ENCODE results near the gene AKAP4.

Gene AKAP4

GRCh38 chrX:50168241-50168687 lies 32.5 kb downstream of the AKAP4 start:
- peaks cover 0 to 8% of the 10 kb centered on the region in 2 donors for H3K27me3 ChIP-seq (ENCODE audit: control insufficient read depth in 1 of 2, insufficient read depth in 2 of 2, low read length in 2 of 2)
- no peaks in the 10 kb centered on the region for H3K4me1 ChIP-seq (ENCODE audit: control insufficient read depth, insufficient read depth, low read length)
- no peaks in the 10 kb centered on the region for H3K36me3 ChIP-seq (ENCODE audit: control insufficient read depth in 2 of 2, insufficient read depth in 2 of 2, low read length in 2 of 2)
- H3K9me3 ChIP-seq (ENCODE audit: control insufficient read depth in 2 of 2, low read length in 2 of 2), result no peaks in the 10 kb centered on the region
- no peak overlapping the region for H3K9ac ChIP-seq (ENCODE audit: low read length in 2 of 2)
- H3K27ac ChIP-seq (ENCODE audit: low read length), result no peak overlapping the region
- no peak overlapping the region for H3K4me3 ChIP-seq (ENCODE audit: low read length in 2 of 2)

GRCh38 chrX:50167366-50167765 lies 33.4 kb downstream of the AKAP4 start:
- H3K27ac ChIP-seq (ENCODE audit: low read length), result no peak overlapping the region
- peaks cover 0 to 8% of the 10 kb centered on the region in 2 donors for H3K27me3 ChIP-seq (ENCODE audit: control insufficient read depth in 1 of 2, insufficient read depth in 2 of 2, low read length in 2 of 2)
- H3K9me3 ChIP-seq (ENCODE audit: control insufficient read depth in 2 of 2, low read length in 2 of 2), result no peaks in the 10 kb centered on the region
- no peaks in the 10 kb centered on the region for H3K36me3 ChIP-seq (ENCODE audit: control insufficient read depth in 2 of 2, insufficient read depth in 2 of 2, low read length in 2 of 2)
- H3K4me1 ChIP-seq (ENCODE audit: control insufficient read depth, insufficient read depth, low read length), result no peaks in the 10 kb centered on the region
- no peak overlapping the region for H3K9ac ChIP-seq (ENCODE audit: low read length in 2 of 2)
- no peak overlapping the region for H3K4me3 ChIP-seq (ENCODE audit: low read length in 2 of 2)

- no peaks in the 10 kb centered on the region for H3K9me3 ChIP-seq (ENCODE audit: control insufficient read depth in 2 of 2, low read length in 2 of 2)
- H3K36me3 ChIP-seq (ENCODE audit: control insufficient read depth in 2 of 2, insufficient read depth in 2 of 2, low read length in 2 of 2), result no peaks in the 10 kb centered on the region
- no peak overlapping the region for H3K27ac ChIP-seq (ENCODE audit: low read length)
- no peak overlapping the region for H3K9ac ChIP-seq (ENCODE audit: low read length in 2 of 2)
- H3K27me3 ChIP-seq (ENCODE audit: control insufficient read depth in 1 of 2, insufficient read depth in 2 of 2, low read length in 2 of 2), result peaks cover 0 to 6% of the 10 kb centered on the region in 2 donors
- no peak overlapping the region for H3K4me3 ChIP-seq (ENCODE audit: low read length in 2 of 2)
- no peaks in the 10 kb centered on the region for H3K4me1 ChIP-seq (ENCODE audit: control insufficient read depth, insufficient read depth, low read length)
These were observed 35.1 kb downstream of the AKAP4 start for GRCh38 chrX:50165727-50166126.

GRCh38 chrX:50161127-50161526 lies 39.7 kb downstream of the AKAP4 start:
- Histone ChIP-seq H3K9me3 (ENCODE audit: control insufficient read depth in 2 of 2, low read length in 2 of 2) (peaks cover 0 to 3% of the 10 kb centered on the region in 2 donors), H3K4me1 (ENCODE audit: control insufficient read depth, insufficient read depth, low read length) (no peaks in the 10 kb centered on the region), H3K9ac (ENCODE audit: low read length in 2 of 2) (no peak overlapping the region), H3K4me3 (ENCODE audit: low read length in 2 of 2) (no peak overlapping the region), H3K27me3 (ENCODE audit: control insufficient read depth in 1 of 2, insufficient read depth in 2 of 2, low read length in 2 of 2) (peaks cover 0 to 9% of the 10 kb centered on the region in 2 donors), H3K27ac (ENCODE audit: low read length) (no peak overlapping the region), H3K36me3 (ENCODE audit: control insufficient read depth in 2 of 2, insufficient read depth in 2 of 2, low read length in 2 of 2) (no peaks in the 10 kb centered on the region)

- peaks cover 0 to 12% of the 10 kb centered on the region in 2 donors for H3K27me3 ChIP-seq (ENCODE audit: control insufficient read depth in 1 of 2, insufficient read depth in 2 of 2, low read length in 2 of 2)
- H3K36me3 ChIP-seq (ENCODE audit: control insufficient read depth in 2 of 2, insufficient read depth in 2 of 2, low read length in 2 of 2), result no peaks in the 10 kb centered on the region
- H3K4me1 ChIP-seq (ENCODE audit: control insufficient read depth, insufficient read depth, low read length), result no peaks in the 10 kb centered on the region
- H3K9ac ChIP-seq (ENCODE audit: low read length in 2 of 2), result no peak overlapping the region
- H3K9me3 ChIP-seq (ENCODE audit: control insufficient read depth in 2 of 2, low read length in 2 of 2), result peaks cover 0 to 3% of the 10 kb centered on the region in 2 donors
- no peak overlapping the region for H3K4me3 ChIP-seq (ENCODE audit: low read length in 2 of 2)
- no peak overlapping the region for H3K27ac ChIP-seq (ENCODE audit: low read length)
These were observed 42.2 kb downstream of the AKAP4 start for GRCh38 chrX:50158593-50158992.

GRCh38 chrX:50157545-50158135 lies 43.2 kb downstream of the AKAP4 start:
- Histone ChIP-seq H3K27me3 (ENCODE audit: control insufficient read depth in 1 of 2, insufficient read depth in 2 of 2, low read length in 2 of 2) (peaks cover 0 to 12% of the 10 kb centered on the region in 2 donors), H3K27ac (ENCODE audit: low read length) (no peak overlapping the region), H3K4me3 (ENCODE audit: low read length in 2 of 2) (no peak overlapping the region), H3K4me1 (ENCODE audit: control insufficient read depth, insufficient read depth, low read length) (no peaks in the 10 kb centered on the region), H3K36me3 (ENCODE audit: control insufficient read depth in 2 of 2, insufficient read depth in 2 of 2, low read length in 2 of 2) (no peaks in the 10 kb centered on the region), H3K9me3 (ENCODE audit: control insufficient read depth in 2 of 2, low read length in 2 of 2) (peaks cover 0 to 3% of the 10 kb centered on the region in 2 donors), H3K9ac (ENCODE audit: low read length in 2 of 2) (no peak overlapping the region)

GRCh38 chrX:50154429-50154828 lies 46.4 kb downstream of the AKAP4 start:
- Histone ChIP-seq H3K27ac (ENCODE audit: low read length) (no peak overlapping the region), H3K4me1 (ENCODE audit: control insufficient read depth, insufficient read depth, low read length) (no peaks in the 10 kb centered on the region), H3K4me3 (ENCODE audit: low read length in 2 of 2) (no peak overlapping the region), H3K9ac (ENCODE audit: low read length in 2 of 2) (no peak overlapping the region), H3K27me3 (ENCODE audit: control insufficient read depth in 1 of 2, insufficient read depth in 2 of 2, low read length in 2 of 2) (peaks cover 0 to 12% of the 10 kb centered on the region in 2 donors), H3K9me3 (ENCODE audit: control insufficient read depth in 2 of 2, low read length in 2 of 2) (peaks cover 0 to 3% of the 10 kb centered on the region in 2 donors), H3K36me3 (ENCODE audit: control insufficient read depth in 2 of 2, insufficient read depth in 2 of 2, low read length in 2 of 2) (no peaks in the 10 kb centered on the region)

GRCh38 chrX:50152456-50152855 lies 48.4 kb downstream of the AKAP4 start:
- Histone ChIP-seq H3K36me3 (ENCODE audit: control insufficient read depth in 2 of 2, insufficient read depth in 2 of 2, low read length in 2 of 2) (no peaks in the 10 kb centered on the region), H3K9ac (ENCODE audit: low read length in 2 of 2) (no peak overlapping the region), H3K27ac (ENCODE audit: low read length) (no peak overlapping the region), H3K9me3 (ENCODE audit: control insufficient read depth in 2 of 2, low read length in 2 of 2) (peaks cover 0 to 3% of the 10 kb centered on the region in 2 donors), H3K27me3 (ENCODE audit: control insufficient read depth in 1 of 2, insufficient read depth in 2 of 2, low read length in 2 of 2) (peaks cover 0 to 7% of the 10 kb centered on the region in 2 donors), H3K4me3 (ENCODE audit: low read length in 2 of 2) (no peak overlapping the region), H3K4me1 (ENCODE audit: control insufficient read depth, insufficient read depth, low read length) (no peaks in the 10 kb centered on the region)

GRCh38 chrX:50147972-50148371 lies 52.8 kb downstream of the AKAP4 start:
- no peaks in the 10 kb centered on the region for H3K4me1 ChIP-seq (ENCODE audit: control insufficient read depth, insufficient read depth, low read length)
- no peaks in the 10 kb centered on the region for H3K9me3 ChIP-seq (ENCODE audit: control insufficient read depth in 2 of 2, low read length in 2 of 2)
- H3K27ac ChIP-seq (ENCODE audit: low read length), result no peak overlapping the region
- H3K9ac ChIP-seq (ENCODE audit: low read length in 2 of 2), result no peak overlapping the region
- no peaks in the 10 kb centered on the region for H3K27me3 ChIP-seq (ENCODE audit: control insufficient read depth in 1 of 2, insufficient read depth in 2 of 2, low read length in 2 of 2)
- H3K36me3 ChIP-seq (ENCODE audit: control insufficient read depth in 2 of 2, insufficient read depth in 2 of 2, low read length in 2 of 2), result no peaks in the 10 kb centered on the region
- no peak overlapping the region for H3K4me3 ChIP-seq (ENCODE audit: low read length in 2 of 2)
